Measurements from ENCODE around the gene TAS2R9. TPM values are rescaled to one million over a fixed set of nuclear protein-coding genes. Genes with fewer than 3 reads are reported as not detected.

Gene TAS2R9
- total RNA-seq: not detected

GRCh38 chr12:10810068-10810467, at the start of gene TAS2R9:
Gene TAS2R9 (minus strand): TSS chr12:10810168. CDS start chr12:10810075, 93 bp downstream.
- Mint-ChIP-seq H3K27ac (no peak within 1 kb of the TSS), H3K4me1 (ENCODE audit: low read depth) (no peaks in the 10 kb centered on the region), H3K9me3 (ENCODE audit: insufficient read depth) (peaks cover 4% of the 10 kb centered on the region), H3K36me3 (ENCODE audit: low read depth) (no peaks in the 10 kb centered on the region), H3K4me3 (no peak within 1 kb of the TSS), H3K27me3 (ENCODE audit: low read depth) (peaks cover 47% of the 10 kb centered on the region)
- no peak for ATAC-seq
- ChIA-PET POLR2A (no interaction called here), CTCF (no interaction called here)
- DNase-seq: no peak

GRCh38 chr12:10855807-10856206, 45.8 kb upstream of the TAS2R9 start:
- peaks cover 65% of the 10 kb centered on the region for H3K36me3 Mint-ChIP-seq (ENCODE audit: low read depth)
- no peak overlapping the region for H3K27ac Mint-ChIP-seq
- ChIA-PET CTCF (no interaction called here), POLR2A (no interaction called here)
- ATAC-seq (no peak), DNase-seq (no peak)
- no peaks in the 10 kb centered on the region for H3K27me3 Mint-ChIP-seq (ENCODE audit: low read depth)
- H3K9me3 Mint-ChIP-seq (ENCODE audit: insufficient read depth): peaks cover 31% of the 10 kb centered on the region
- peaks cover 18% of the 10 kb centered on the region for H3K4me1 Mint-ChIP-seq (ENCODE audit: low read depth)
- H3K4me3 Mint-ChIP-seq: no peak overlapping the region

- Mint-ChIP-seq H3K4me3 (no peak overlapping the region), H3K9me3 (ENCODE audit: insufficient read depth) (peaks cover 20% of the 10 kb centered on the region), H3K27me3 (ENCODE audit: low read depth) (no peaks in the 10 kb centered on the region), H3K36me3 (ENCODE audit: low read depth) (peaks cover 59% of the 10 kb centered on the region), H3K27ac (no peak overlapping the region), H3K4me1 (ENCODE audit: low read depth) (peaks cover 38% of the 10 kb centered on the region)
- ATAC-seq: no peak
- POLR2A ChIA-PET: no interaction called here
- no peak for DNase-seq
- CTCF ChIA-PET: no interaction called here
Observed at GRCh38 chr12:10853776-10854175, 43.8 kb upstream of the TAS2R9 start.

GRCh38 chr12:10851243-10851858, 41.4 kb upstream of the TAS2R9 start:
- peaks cover 44% of the 10 kb centered on the region for H3K4me1 Mint-ChIP-seq (ENCODE audit: low read depth)
- H3K36me3 Mint-ChIP-seq (ENCODE audit: low read depth): peaks cover 58% of the 10 kb centered on the region
- ATAC-seq (no peak), DNase-seq (no peak)
- H3K27me3 Mint-ChIP-seq (ENCODE audit: low read depth): no peaks in the 10 kb centered on the region
- ChIA-PET CTCF (interaction anchor here (0.6 kb wide), 1 partner anchor 11 kb away, joined by 3 read pairs; no protein-coding TSS in a partner anchor), POLR2A (interaction anchor here (0.9 to 1.5 kb wide), 3 partner anchors 321 to 694 kb away, joined by 3 to 5 read pairs (median 3); no protein-coding TSS in a partner anchor)
- peaks cover 8% of the 10 kb centered on the region for H3K9me3 Mint-ChIP-seq (ENCODE audit: insufficient read depth)
- H3K4me3 Mint-ChIP-seq: no peak overlapping the region
- H3K27ac Mint-ChIP-seq: peak overlapping the region; percentile 62

- CTCF ChIA-PET: interaction anchor here (0.8 to 1.0 kb wide), 4 partner anchors 23 to 110 kb away, joined by 3 read pairs; partner anchors contain the start of gene TAS2R10
- ATAC-seq (peak; percentile 89), DNase-seq (peak; percentile 84)
- H3K36me3 Mint-ChIP-seq (ENCODE audit: low read depth): peaks cover 51% of the 10 kb centered on the region
- H3K4me1 Mint-ChIP-seq (ENCODE audit: low read depth): peaks cover 44% of the 10 kb centered on the region
- POLR2A ChIA-PET: interaction anchor here (1.5 kb wide), 1 partner anchor 322 kb away, joined by 5 read pairs; no protein-coding TSS in a partner anchor
- H3K27ac Mint-ChIP-seq: peak within 1 kb of the TSS; percentile 80
- H3K9me3 Mint-ChIP-seq (ENCODE audit: insufficient read depth): no peaks in the 10 kb centered on the region
- no peaks in the 10 kb centered on the region for H3K27me3 Mint-ChIP-seq (ENCODE audit: low read depth)
- peak within 1 kb of the TSS; percentile 2 for H3K4me3 Mint-ChIP-seq
Observed at GRCh38 chr12:10849425-10849878, 39.5 kb upstream of the TAS2R9 start, which contains the start of gene PRR4. Gene PRR4 (minus strand): TSS chr12:10849475. CDS start chr12:10849437, 38 bp downstream.

GRCh38 chr12:10847744-10848143, 37.8 kb upstream of the TAS2R9 start:
- H3K9me3 Mint-ChIP-seq (ENCODE audit: insufficient read depth): no peaks in the 10 kb centered on the region
- H3K4me1 Mint-ChIP-seq (ENCODE audit: low read depth): peaks cover 42% of the 10 kb centered on the region
- peaks cover 50% of the 10 kb centered on the region for H3K36me3 Mint-ChIP-seq (ENCODE audit: low read depth)
- H3K27ac Mint-ChIP-seq: peak overlapping the region; percentile 46
- no peak for DNase-seq
- no peak for ATAC-seq
- no peak overlapping the region for H3K4me3 Mint-ChIP-seq
- POLR2A ChIA-PET: interaction anchor here (0.7 kb wide), 1 partner anchor 151 kb away, joined by 3 read pairs; no protein-coding TSS in a partner anchor
- no peaks in the 10 kb centered on the region for H3K27me3 Mint-ChIP-seq (ENCODE audit: low read depth)
- CTCF ChIA-PET: interaction anchor here (0.7 kb wide), 1 partner anchor 21 kb away, joined by 3 read pairs; no protein-coding TSS in a partner anchor

DNA sequence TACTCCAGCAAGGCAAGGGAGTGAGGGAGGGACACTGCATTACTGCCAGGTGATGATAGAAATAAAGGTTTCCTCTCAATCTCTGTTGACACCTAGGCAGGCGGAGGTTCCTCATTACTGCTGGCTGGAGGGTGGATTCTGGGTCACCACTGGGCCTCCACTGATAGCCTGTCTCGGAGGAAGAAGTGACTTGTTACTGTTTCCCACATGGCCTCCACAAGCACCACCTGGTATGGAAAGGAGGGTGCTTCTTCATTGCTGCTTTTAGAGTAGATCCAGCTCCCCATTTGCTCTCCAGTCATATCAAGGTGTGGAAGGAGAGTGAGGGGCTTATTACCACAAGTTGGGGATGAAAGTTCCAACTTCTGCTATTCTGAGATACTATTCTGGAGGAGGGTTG, 32.9 kb upstream of the TAS2R9 start:
- no peaks in the 10 kb centered on the region for H3K27me3 Mint-ChIP-seq (ENCODE audit: low read depth)
- DNase-seq (no peak), ATAC-seq (no peak)
- no peaks in the 10 kb centered on the region for H3K9me3 Mint-ChIP-seq (ENCODE audit: insufficient read depth)
- no peak overlapping the region for H3K4me3 Mint-ChIP-seq
- POLR2A ChIA-PET: no interaction called here
- no peak overlapping the region for H3K27ac Mint-ChIP-seq
- CTCF ChIA-PET: no interaction called here
- peaks cover 2% of the 10 kb centered on the region for H3K4me1 Mint-ChIP-seq (ENCODE audit: low read depth)
- H3K36me3 Mint-ChIP-seq (ENCODE audit: low read depth): peaks cover 21% of the 10 kb centered on the region

DNA sequence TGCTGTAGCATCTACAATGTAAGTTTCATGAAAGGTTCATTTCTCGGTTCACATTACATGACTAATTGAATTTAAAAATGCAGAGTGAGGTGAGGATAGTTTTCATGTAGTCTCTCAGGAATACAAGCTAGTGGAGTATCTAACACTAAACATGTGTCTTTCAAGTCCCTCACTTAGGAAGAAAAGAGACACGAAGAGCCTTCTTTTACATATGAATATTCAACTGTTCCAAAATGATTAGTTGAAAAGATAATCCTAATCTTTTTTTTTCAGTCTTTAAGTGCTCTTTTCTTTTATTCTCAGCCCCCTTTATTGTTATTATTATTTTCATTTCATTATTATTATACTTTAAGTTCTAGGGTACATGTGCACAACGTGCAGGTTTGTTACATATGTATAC, 28.5 kb upstream of the TAS2R9 start:
- H3K27ac Mint-ChIP-seq: no peak overlapping the region
- ChIA-PET POLR2A (no interaction called here), CTCF (no interaction called here)
- H3K27me3 Mint-ChIP-seq (ENCODE audit: low read depth): no peaks in the 10 kb centered on the region
- peaks cover 4% of the 10 kb centered on the region for H3K36me3 Mint-ChIP-seq (ENCODE audit: low read depth)
- ATAC-seq (no peak), DNase-seq (no peak)
- H3K9me3 Mint-ChIP-seq (ENCODE audit: insufficient read depth): no peaks in the 10 kb centered on the region
- H3K4me3 Mint-ChIP-seq: no peak overlapping the region
- H3K4me1 Mint-ChIP-seq (ENCODE audit: low read depth): no peaks in the 10 kb centered on the region

GRCh38 chr12:10829994-10830393, 20.0 kb upstream of the TAS2R9 start:
- Mint-ChIP-seq H3K4me3 (no peak overlapping the region), H3K4me1 (ENCODE audit: low read depth) (no peaks in the 10 kb centered on the region), H3K36me3 (ENCODE audit: low read depth) (peaks cover 1% of the 10 kb centered on the region), H3K27ac (no peak overlapping the region), H3K9me3 (ENCODE audit: insufficient read depth) (no peaks in the 10 kb centered on the region), H3K27me3 (ENCODE audit: low read depth) (no peaks in the 10 kb centered on the region)
- CTCF ChIA-PET: no interaction called here
- DNase-seq (no peak), ATAC-seq (no peak)
- POLR2A ChIA-PET: no interaction called here

DNA sequence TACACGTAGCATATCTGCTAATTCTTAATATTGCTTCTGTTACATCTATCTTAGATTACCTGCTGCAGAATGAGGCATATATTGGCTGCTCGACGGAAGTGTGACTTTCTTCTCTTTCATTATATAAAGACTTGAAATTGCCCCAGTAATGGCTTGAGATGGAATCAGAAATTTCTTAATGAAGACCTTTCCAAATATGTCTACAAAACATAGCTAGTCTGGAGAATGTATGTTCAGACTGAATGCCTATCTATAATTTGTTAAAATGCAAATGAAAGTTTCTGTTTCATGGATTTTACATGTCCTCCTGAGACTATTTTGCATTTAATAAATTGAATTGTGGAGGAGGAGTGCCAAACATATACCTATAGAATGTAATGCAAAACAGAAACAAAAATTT, 16.3 kb upstream of the TAS2R9 start, which contains the start of gene TAS2R10:
TSS of gene TAS2R10 (minus strand) at position 101 of the 400 bp plus-strand sequence. CDS start at position 12, 89 bp downstream.
- Mint-ChIP-seq H3K27ac (no peak within 1 kb of the TSS), H3K4me3 (no peak within 1 kb of the TSS), H3K36me3 (ENCODE audit: low read depth) (peaks cover 1% of the 10 kb centered on the region), H3K27me3 (ENCODE audit: low read depth) (no peaks in the 10 kb centered on the region), H3K4me1 (ENCODE audit: low read depth) (no peaks in the 10 kb centered on the region), H3K9me3 (ENCODE audit: insufficient read depth) (no peaks in the 10 kb centered on the region)
- no peak for ATAC-seq
- ChIA-PET POLR2A (no interaction called here), CTCF (interaction anchor here (1.6 kb wide), 1 partner anchor 23 kb away, joined by 3 read pairs; the partner anchor contains the start of gene PRR4)
- DNase-seq: no peak

- Mint-ChIP-seq H3K27ac (no peak overlapping the region), H3K36me3 (ENCODE audit: low read depth) (no peaks in the 10 kb centered on the region), H3K4me1 (ENCODE audit: low read depth) (no peaks in the 10 kb centered on the region), H3K4me3 (no peak overlapping the region), H3K27me3 (ENCODE audit: low read depth) (no peaks in the 10 kb centered on the region), H3K9me3 (ENCODE audit: insufficient read depth) (no peaks in the 10 kb centered on the region)
- ChIA-PET CTCF (no interaction called here), POLR2A (no interaction called here)
- DNase-seq (no peak), ATAC-seq (no peak)
Observed at GRCh38 chr12:10824957-10825356, 15.0 kb upstream of the TAS2R9 start.

DNA sequence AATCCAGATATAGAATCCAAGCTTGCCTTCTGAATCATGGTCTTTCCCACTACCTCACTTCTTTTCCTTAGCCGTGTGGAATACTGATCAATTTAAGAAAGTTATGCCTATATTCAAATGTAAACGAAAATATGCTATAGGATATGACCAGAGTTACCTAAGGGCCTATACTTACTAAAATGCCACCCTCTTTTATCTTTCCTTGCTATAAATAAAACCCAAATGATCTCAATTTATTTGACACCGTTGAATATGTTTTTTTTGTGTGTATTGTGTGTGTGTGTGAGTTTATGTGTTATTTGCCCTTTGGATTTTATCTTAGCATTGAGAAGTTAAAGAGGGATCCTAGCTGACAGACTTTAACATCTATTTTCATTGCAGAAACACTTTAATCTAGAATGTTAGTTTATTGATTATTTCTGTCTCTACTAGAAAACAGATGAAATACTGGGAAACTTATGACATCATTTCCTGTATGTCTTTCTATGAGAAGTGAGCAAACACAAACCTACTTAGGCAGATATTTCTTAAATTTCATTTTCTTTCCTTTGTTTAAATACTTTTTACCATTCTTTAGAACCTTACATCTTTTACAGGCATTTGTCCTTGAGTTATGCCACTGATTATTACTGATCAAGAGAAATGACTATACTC, 2.0 kb upstream of the TAS2R9 start:
- H3K9me3 Mint-ChIP-seq (ENCODE audit: insufficient read depth): peaks cover 6% of the 10 kb centered on the region
- no peak for ATAC-seq

More for the DNA sequence above, 2.0 kb upstream of the TAS2R9 start:
- H3K27me3 Mint-ChIP-seq (ENCODE audit: low read depth): peaks cover 44% of the 10 kb centered on the region
- no peak for DNase-seq
- POLR2A ChIA-PET: no interaction called here
- no peak overlapping the region for H3K4me3 Mint-ChIP-seq
- CTCF ChIA-PET: no interaction called here
- H3K36me3 Mint-ChIP-seq (ENCODE audit: low read depth): no peaks in the 10 kb centered on the region
- no peaks in the 10 kb centered on the region for H3K4me1 Mint-ChIP-seq (ENCODE audit: low read depth)
- H3K27ac Mint-ChIP-seq: no peak overlapping the region
